HCEC 1CT (cell line): ENCODE measurements around the gene VN1R5.

ENCODE experiments used
- DNase-seq: peaks from one replicate; pipeline ENCODE4 v3.0.0-alpha.2; 2017

VN1R5 gene

DNA sequence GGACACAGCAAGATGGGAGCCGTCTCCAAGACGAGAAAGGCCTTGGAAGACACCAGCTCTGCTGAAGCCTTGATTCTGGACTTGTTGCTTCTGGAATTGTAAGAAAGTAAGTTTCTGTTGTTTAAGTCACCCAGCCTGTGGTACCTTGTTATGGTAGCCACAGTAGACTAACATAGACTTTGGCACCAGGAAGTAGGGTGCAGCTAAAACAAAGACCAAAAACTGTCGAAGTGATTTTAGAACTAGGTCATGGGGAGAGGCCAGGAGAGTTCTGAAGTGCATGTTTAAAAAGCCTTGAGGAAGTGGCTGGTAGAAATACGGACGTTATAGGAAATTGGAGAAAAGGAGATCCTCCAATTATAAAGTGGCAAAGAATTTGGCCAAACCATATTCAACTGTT lies 47.3 kb downstream of the VN1R5 start:
- DNase-seq = no peak

DNA sequence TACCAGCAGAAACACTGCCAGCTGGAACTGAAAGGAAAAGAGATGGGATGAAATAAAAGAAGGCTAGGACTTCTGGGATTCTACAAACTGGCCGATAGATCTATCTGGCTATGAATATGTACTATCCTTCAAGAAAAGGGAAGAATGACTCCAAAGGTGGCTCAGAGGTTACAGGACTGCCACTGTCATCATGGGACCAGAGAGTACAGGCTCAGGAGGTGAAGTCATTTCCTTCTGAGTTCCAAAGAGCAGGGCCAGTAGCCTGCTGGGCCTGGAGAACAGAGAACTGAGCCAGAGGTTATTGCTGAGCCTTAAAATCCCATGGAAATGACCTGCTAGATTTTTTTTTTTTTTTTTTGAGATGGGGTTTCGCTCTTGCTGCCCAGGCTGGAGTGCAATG lies 48.2 kb downstream of the VN1R5 start:
- DNase-seq = no peak
